H9 (cell line): ENCODE results near the gene LYST. TPM values are rescaled to one million over a fixed set of nuclear protein-coding genes. Genes with fewer than 3 reads are reported as not detected.

Source experiments
- DNase-seq: peaks from one replicate; pipeline ENCODE4 v3.0.0-alpha.2; 2017
- H2AFZ ChIP-seq: one replicate; pipeline ENCODE4 v1.6.1; 2013; ENCODE audit warnings: mild to moderate bottlenecking, low read length, control low read depth, moderate library complexity
- H2AK5ac ChIP-seq: 2 replicates; pipeline ENCODE4 v1.6.1; 2013; ENCODE audit warnings: low read length, control low read depth, mixed read lengths; ENCODE audit not compliant: insufficient read length
- H2BK120ac ChIP-seq: one replicate; pipeline ENCODE4 v1.6.1; 2013; ENCODE audit warnings: low read depth, mild to moderate bottlenecking, low read length, control low read depth, inconsistent platforms; ENCODE audit not compliant: poor library complexity, severe bottlenecking
- H2BK12ac ChIP-seq: 2 replicates; pipeline ENCODE4 v1.6.1; 2013; ENCODE audit warnings: low read length, control low read depth, mixed read lengths, low read depth; ENCODE audit not compliant: insufficient read length
- H2BK15ac ChIP-seq: 2 replicates; pipeline ENCODE4 v1.6.1; 2013; ENCODE audit warnings: low read depth, low read length, control low read depth
- H2BK20ac ChIP-seq: one replicate; pipeline ENCODE4 v1.6.1; 2013; ENCODE audit warnings: low read depth, mild to moderate bottlenecking, low read length, control low read depth, inconsistent platforms; ENCODE audit not compliant: poor library complexity, severe bottlenecking
- H2BK5ac ChIP-seq: 2 replicates; pipeline ENCODE4 v1.6.1; 2013; ENCODE audit warnings: low read length, control low read depth, mixed read lengths; ENCODE audit not compliant: insufficient read length
- H3K14ac ChIP-seq: 2 replicates; pipeline ENCODE4 v1.6.1; 2013; ENCODE audit warnings: low read length, control low read depth; ENCODE audit not compliant: insufficient read depth
- H3K18ac ChIP-seq: 2 replicates; pipeline ENCODE4 v1.6.1; 2013; ENCODE audit warnings: low read depth, mild to moderate bottlenecking, mixed read lengths, low read length, control low read depth; ENCODE audit not compliant: insufficient read length
- H3K23ac ChIP-seq: 2 replicates; pipeline ENCODE4 v1.6.1; 2013; ENCODE audit warnings: low read length, control low read depth, mixed read lengths, low read depth; ENCODE audit not compliant: insufficient read length
- H3K23me2 ChIP-seq: 2 replicates; pipeline ENCODE4 v1.6.1; 2013; ENCODE audit warnings: low read depth, mild to moderate bottlenecking, mixed read lengths, low read length, control low read depth; ENCODE audit not compliant: insufficient read length, poor library complexity, severe bottlenecking
- H3K27ac ChIP-seq: 2 replicates; pipeline ENCODE4 v1.5.1; 2013; ENCODE audit warnings: low read length, control low read depth, mixed read lengths, low read depth; ENCODE audit not compliant: insufficient read length
- H3K27me3 ChIP-seq: 2 replicates; pipeline ENCODE4 v1.6.1; 2013; ENCODE audit warnings: low read length, control low read depth, inconsistent platforms; ENCODE audit not compliant: insufficient read depth
- H3K4ac ChIP-seq: 2 replicates; pipeline ENCODE4 v1.6.1; 2013; ENCODE audit warnings: low read depth, mild to moderate bottlenecking, control low read depth, inconsistent platforms, low read length, moderate library complexity
- H3K4me1 ChIP-seq: 2 replicates; pipeline ENCODE4 v1.6.1; 2013; ENCODE audit warnings: low read length, control low read depth, inconsistent platforms; ENCODE audit not compliant: insufficient read depth
- H3K4me2 ChIP-seq: 2 replicates; pipeline ENCODE4 v1.6.1; 2013; ENCODE audit warnings: low read length, control low read depth, mixed read lengths; ENCODE audit not compliant: insufficient read length, insufficient read depth
- H3K56ac ChIP-seq: 2 replicates; pipeline ENCODE4 v1.6.1; 2013; ENCODE audit warnings: low read depth, mild to moderate bottlenecking, mixed read lengths, low read length, control low read depth; ENCODE audit not compliant: insufficient read length
- H3K79me1 ChIP-seq: 2 replicates; pipeline ENCODE4 v1.6.1; 2013; ENCODE audit warnings: low read depth, mild to moderate bottlenecking, moderate library complexity, low read length, control low read depth, inconsistent platforms; ENCODE audit not compliant: insufficient read depth, poor library complexity, severe bottlenecking
- H3K79me2 ChIP-seq: 2 replicates; pipeline ENCODE4 v1.6.1; 2013; ENCODE audit warnings: low read length, control low read depth, inconsistent platforms; ENCODE audit not compliant: insufficient read depth
- H3K9ac ChIP-seq: 2 replicates; pipeline ENCODE4 v1.6.1; 2013; ENCODE audit warnings: low read length, control low read depth, mixed read lengths; ENCODE audit not compliant: insufficient read length; ENCODE audit errors: extremely low read depth
- H3K9me3 ChIP-seq: one replicate; pipeline ENCODE4 v1.6.1; 2013; ENCODE audit warnings: low read depth, low read length, inconsistent platforms; ENCODE audit not compliant: control insufficient read depth
- H3T11ph ChIP-seq: one replicate; pipeline ENCODE4 v1.6.1; 2013; ENCODE audit warnings: mild to moderate bottlenecking, low read length, control low read depth, inconsistent platforms
- H4K20me1 ChIP-seq: one replicate; pipeline ENCODE4 v1.6.1; 2013; ENCODE audit not compliant: control insufficient read depth, insufficient read length, insufficient read depth
- H4K5ac ChIP-seq: 2 replicates; pipeline ENCODE4 v1.6.1; 2013; ENCODE audit warnings: low read depth, mild to moderate bottlenecking, mixed read lengths, low read length, control low read depth; ENCODE audit not compliant: insufficient read length
- H4K8ac ChIP-seq: replicated peaks from 2 replicates; pipeline ENCODE4 v1.6.1; 2013; ENCODE audit warnings: low read length, control low read depth, mixed read lengths, low read depth; ENCODE audit not compliant: insufficient read length
- H4K91ac ChIP-seq: 2 replicates; pipeline ENCODE4 v1.6.1; 2013; ENCODE audit warnings: low read depth, mild to moderate bottlenecking, moderate library complexity, mixed read lengths, low read length, control low read depth; ENCODE audit not compliant: insufficient read length
- H3K27ac Mint-ChIP-seq, 3 experiments: 2 replicates in 2 of 3; 3 replicates in 1 of 3; pipeline ENCODE4 v1.8.0; 2020 to 2021; ENCODE audit warnings: mixed read lengths in 3 of 3, mild to moderate bottlenecking in 1 of 3, moderate library complexity in 1 of 3
- H3K27me3 Mint-ChIP-seq: 2 replicates; pipeline ENCODE4 v1.8.0; 2021; ENCODE audit warnings: low read depth, mild to moderate bottlenecking, moderate library complexity, mixed read lengths
- H3K36me3 Mint-ChIP-seq, 3 experiments: 2 replicates in 2 of 3; 3 replicates in 1 of 3; pipeline ENCODE4 v1.8.0; 2020 to 2021; ENCODE audit warnings: low read depth in 3 of 3, mixed read lengths in 3 of 3; ENCODE audit not compliant: insufficient read depth in 1 of 3
- H3K4me1 Mint-ChIP-seq, 2 experiments: 2 replicates each; pipeline ENCODE4 v1.8.0; 2020; ENCODE audit warnings: mixed read lengths in 2 of 2
- H3K4me3 Mint-ChIP-seq, 2 experiments: 2 replicates in 1 of 2; 3 replicates in 1 of 2; pipeline ENCODE4 v1.8.0; 2020 to 2021; ENCODE audit warnings: mild to moderate bottlenecking in 2 of 2, mixed read lengths in 2 of 2, moderate library complexity in 1 of 2
- H3K9me3 Mint-ChIP-seq, 2 experiments: 2 replicates in 1 of 2; 3 replicates in 1 of 2; pipeline ENCODE4 v1.8.0; 2020; ENCODE audit warnings: mild to moderate bottlenecking in 2 of 2, mixed read lengths in 2 of 2, moderate library complexity in 1 of 2
- CTCF ChIP-seq: fragments of 200-600 bp; sonication (generic); conservative IDR thresholded peaks from 3 replicates; pipeline ENCODE4 v1.8.0; 2021; ENCODE audit warnings: antibody characterized with exemption, mild to moderate bottlenecking
- WGBS: extraction: QIAGEN DNeasy Blood & Tissue Kit; methylation state at CpG from one replicate; pipeline ENCODE4 v1.1.7; 2013; ENCODE audit warnings: missing lambda C conversion rate, low lambda C conversion rate, mixed read lengths; ENCODE audit not compliant: insufficient read length; ENCODE audit errors: extremely low coverage; 5-methylcytosine and 5-hydroxymethylcytosine counted together
- total RNA-seq: library from RNA; stranded (reverse); gene quantifications from 2 replicates; pipeline ENCODE4 v1.2.1, GENCODE V29; 2021

Gene LYST
- total RNA-seq, 1 experiment from 2014 or later: 0.13 TPM

DNA sequence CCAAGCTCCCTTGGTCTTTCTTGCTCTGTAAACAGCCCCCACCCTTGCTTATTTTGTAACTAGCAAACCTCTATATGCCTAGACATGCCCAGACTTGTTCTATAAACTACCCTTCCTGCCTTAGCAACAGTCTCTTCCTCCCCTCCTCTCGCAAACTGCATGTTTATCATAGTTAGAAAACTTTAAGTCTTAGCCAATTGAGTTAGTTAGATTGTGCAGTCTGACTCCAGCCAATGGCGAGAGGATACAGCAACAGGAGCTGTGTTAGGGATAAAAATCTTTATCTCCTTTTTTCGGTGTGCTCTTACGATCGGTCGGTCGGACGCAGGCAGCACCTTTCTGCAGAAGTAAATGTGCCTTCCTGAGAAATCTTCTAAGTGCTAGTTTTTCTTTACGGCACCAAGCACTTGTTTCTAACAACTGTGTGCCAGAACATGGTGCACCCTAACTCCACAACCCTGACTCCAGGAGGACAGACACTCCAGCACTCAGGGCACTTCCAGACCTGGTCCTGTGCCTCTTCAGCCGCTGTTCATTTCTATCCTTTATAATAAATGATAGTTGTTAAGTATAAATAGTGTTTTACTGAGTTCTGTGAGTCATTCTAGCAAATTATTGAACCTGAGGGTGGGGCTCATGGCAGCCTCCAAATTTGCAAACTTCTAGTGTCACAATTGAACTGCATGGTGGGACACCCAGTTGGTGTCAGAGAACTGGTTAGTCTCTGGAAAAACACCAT is 191.4 kb downstream of the LYST start:
- no peak overlapping the region for H2BK120ac ChIP-seq
- Mint-ChIP-seq H3K4me3 (no peak overlapping the region), H3K27ac (peak overlapping the region in 1 of 3 experiments; percentile 27; a peak in 1 of 7 replicates), H3K4me1 (peaks cover 22 to 29% of the 10 kb centered on the region in 2 experiments), H3K36me3 (peaks cover 9 to 42% (median 39%) of the 10 kb centered on the region in 3 experiments; a peak in 6 of 7 replicates), H3K9me3 (peaks cover 28 to 38% of the 10 kb centered on the region in 2 experiments), H3K27me3 (peaks cover 2% of the 10 kb centered on the region; the same call in 1 of the 2 replicates)
- no peak overlapping the region for H2AFZ ChIP-seq
- H2AK5ac ChIP-seq: no peak overlapping the region
- H4K5ac ChIP-seq: no peak overlapping the region
- no CpG with 5 or more reads among the region's 10 CpGs for WGBS
- no peak overlapping the region for H3K18ac ChIP-seq
- H3K4me1 ChIP-seq: peaks cover 10% of the 10 kb centered on the region; the same call in 1 of the 2 replicates
- H2BK15ac ChIP-seq: no peak overlapping the region
- no peaks in the 10 kb centered on the region for H3K79me1 ChIP-seq
- H4K8ac ChIP-seq: no peak overlapping the region
- H3K23me2 ChIP-seq: no peaks in the 10 kb centered on the region
- no peak overlapping the region for H3K4ac ChIP-seq
- H3K14ac ChIP-seq: no peak overlapping the region
- no peak for TF ChIP-seq CTCF
- H2BK12ac ChIP-seq: no peak overlapping the region
- H3T11ph ChIP-seq: no peak overlapping the region
- no peak overlapping the region for H2BK20ac ChIP-seq
- no peaks in the 10 kb centered on the region for H4K20me1 ChIP-seq
- H3K79me2 ChIP-seq: 0 out of 2 replicates have a peak, but pooled peaks cover 2% of the 10 kb centered on the region
- H3K56ac ChIP-seq: no peak overlapping the region
- peaks cover 3% of the 10 kb centered on the region for H3K9me3 ChIP-seq
- no peak overlapping the region for H3K9ac ChIP-seq
- no peak overlapping the region for H4K91ac ChIP-seq
- no peaks in the 10 kb centered on the region for H3K27me3 ChIP-seq
- H3K27ac ChIP-seq: no peak overlapping the region
- no peak overlapping the region for H2BK5ac ChIP-seq
- no peak overlapping the region for H3K23ac ChIP-seq
- no peak overlapping the region for H3K4me2 ChIP-seq
- no peak for DNase-seq
